GM23338 (cell line): Measurements from ENCODE around the gene RALGPS1. TPM values are rescaled to one million over a fixed set of nuclear protein-coding genes. Genes with fewer than 3 reads are reported as not detected.
A peak's percentile ranks its signal among the peaks of the same experiment; 100 is the strongest.

Experiments used
- ATAC-seq: fragments of 200-7000 bp; cut with Tn5 transposase; 3 replicates; pipeline ENCODE4 v1.9.1; 2020
- DNase-seq: peaks from one replicate; pipeline ENCODE4 v3.0.0-alpha.2; 2015; ENCODE audit warnings: low spot score
- H2AFZ ChIP-seq: fragments of 200-600 bp; sonication (generic); 2 replicates; pipeline ENCODE4 v1.8.0; 2016; ENCODE audit warnings: antibody characterized with exemption, mild to moderate bottlenecking, moderate library complexity
- H3F3A ChIP-seq: fragments of 200-600 bp; sonication (generic); replicated peaks from 2 replicates; pipeline ENCODE4 v1.8.0; 2017; ENCODE audit warnings: antibody characterized with exemption, mixed run types, low read depth
- H3K27ac ChIP-seq: fragments of 200-600 bp; sonication (generic); 2 replicates; pipeline ENCODE4 v1.6.1; 2016; ENCODE audit warnings: low read depth
- H3K27me3 ChIP-seq: fragments of 200-600 bp; sonication (generic); 2 replicates; pipeline ENCODE4 v1.8.0; 2016; ENCODE audit warnings: mild to moderate bottlenecking, mixed run types, moderate library complexity; ENCODE audit not compliant: insufficient read depth
- H3K36me3 ChIP-seq: fragments of 200-600 bp; sonication (generic); 2 replicates; pipeline ENCODE4 v1.8.0; 2016; ENCODE audit warnings: mild to moderate bottlenecking; ENCODE audit not compliant: insufficient read depth
- H3K4me1 ChIP-seq: fragments of 200-600 bp; sonication (generic); 2 replicates; pipeline ENCODE4 v1.8.0; 2016; ENCODE audit warnings: mild to moderate bottlenecking, moderate library complexity; ENCODE audit not compliant: insufficient read depth
- H3K4me2 ChIP-seq: fragments of 200-600 bp; sonication (generic); 2 replicates; pipeline ENCODE4 v1.7.1; 2017; ENCODE audit warnings: mixed run types
- H3K4me3 ChIP-seq: fragments of 200-600 bp; sonication (generic); 2 replicates; pipeline ENCODE4 v1.6.1; 2016; ENCODE audit warnings: mixed run types
- H3K79me2 ChIP-seq: fragments of 200-600 bp; sonication (generic); replicated peaks from 2 replicates; pipeline ENCODE4 v1.8.0; 2017; ENCODE audit warnings: mild to moderate bottlenecking; ENCODE audit not compliant: insufficient read depth
- H3K9me2 ChIP-seq: fragments of 200-600 bp; sonication (generic); 2 replicates; pipeline ENCODE4 v1.8.0; 2017; ENCODE audit not compliant: insufficient read depth
- H4K20me1 ChIP-seq: fragments of 200-600 bp; sonication (generic); replicated peaks from 2 replicates; pipeline ENCODE4 v1.8.0; 2017; ENCODE audit warnings: mild to moderate bottlenecking; ENCODE audit not compliant: insufficient read depth
- H3K27ac Mint-ChIP-seq: 2 replicates; pipeline ENCODE4 v1.8.0; 2020; ENCODE audit warnings: inconsistent platforms, mild to moderate bottlenecking, moderate library complexity, mixed read lengths
- H3K27me3 Mint-ChIP-seq: 3 replicates; pipeline ENCODE4 v1.8.0; 2022; ENCODE audit warnings: low read depth, mild to moderate bottlenecking, moderate library complexity, mixed read lengths, inconsistent platforms; ENCODE audit not compliant: insufficient read depth, poor library complexity
- H3K36me3 Mint-ChIP-seq: 3 replicates; pipeline ENCODE4 v1.8.0; 2021; ENCODE audit warnings: low read depth, mild to moderate bottlenecking, inconsistent platforms, moderate library complexity, mixed read lengths
- H3K4me1 Mint-ChIP-seq: 3 replicates; pipeline ENCODE4 v1.8.0; 2020; ENCODE audit warnings: mild to moderate bottlenecking, inconsistent platforms, mixed read lengths
- H3K4me3 Mint-ChIP-seq: 3 replicates; pipeline ENCODE4 v1.8.0; 2021; ENCODE audit warnings: moderate library complexity, mild to moderate bottlenecking, inconsistent platforms, mixed read lengths
- H3K9me3 Mint-ChIP-seq: 3 replicates; pipeline ENCODE4 v1.8.0; 2020; ENCODE audit warnings: moderate library complexity, mild to moderate bottlenecking, inconsistent platforms, mixed read lengths
- CTCF ChIP-seq, 2 experiments: fragments of 200-600 bp in 1 of 2; sonication (generic) in 1 of 2; conservative IDR thresholded peaks; 2 replicates each; pipeline versions ENCODE4 v1.5.1 to v1.6.1; 2016 to 2017; ENCODE audit warnings: antibody characterized with exemption in 2 of 2, low read depth in 2 of 2, mild to moderate bottlenecking in 2 of 2, moderate library complexity in 1 of 2
- EZH2 ChIP-seq: fragments of 200-600 bp; sonication (generic); IDR thresholded peaks from one replicate; pipeline ENCODE4 v1.8.0; 2017; ENCODE audit warnings: antibody characterized with exemption, mild to moderate bottlenecking, low read depth; ENCODE audit not compliant: unreplicated experiment
- EZH2phosphoT487 ChIP-seq: fragments of 200-600 bp; sonication (generic); IDR thresholded peaks from one replicate; pipeline ENCODE4 v1.8.1; 2018; ENCODE audit warnings: antibody characterized with exemption; ENCODE audit not compliant: unreplicated experiment
- POLR2AphosphoS5 ChIP-seq: IDR thresholded peaks from 2 replicates; pipeline ENCODE4 v1.6.1; 2016; ENCODE audit warnings: antibody characterized with exemption, low read depth
- ZNF462 ChIP-seq: fragments of 250-450 bp; sonication (Bioruptor Pico); IDR thresholded peaks from 2 replicates; pipeline ENCODE4 v1.5.0; 2020; ENCODE audit warnings: mild to moderate bottlenecking, moderate library complexity
- polyA plus RNA-seq: library from polyadenylated mRNA; unstranded; fragments of >200 nt; fragmentation: Nextera tagmentation; extraction: Ambion mirVana; gene quantifications from 2 replicates; pipeline ENCODE4 v1.2.1, GENCODE V29; 2016
- total RNA-seq: library from RNA; depleted of rRNA; stranded (reverse); fragments of >200 nt; shearing (Covaris generic); gene quantifications from 2 replicates; pipeline ENCODE4 v1.2.3, GENCODE V29; 2014

Gene RALGPS1
- total and polyA plus RNA-seq, 2 experiments from 2014 or later, result 18.2 to 57.1 TPM

DNA sequence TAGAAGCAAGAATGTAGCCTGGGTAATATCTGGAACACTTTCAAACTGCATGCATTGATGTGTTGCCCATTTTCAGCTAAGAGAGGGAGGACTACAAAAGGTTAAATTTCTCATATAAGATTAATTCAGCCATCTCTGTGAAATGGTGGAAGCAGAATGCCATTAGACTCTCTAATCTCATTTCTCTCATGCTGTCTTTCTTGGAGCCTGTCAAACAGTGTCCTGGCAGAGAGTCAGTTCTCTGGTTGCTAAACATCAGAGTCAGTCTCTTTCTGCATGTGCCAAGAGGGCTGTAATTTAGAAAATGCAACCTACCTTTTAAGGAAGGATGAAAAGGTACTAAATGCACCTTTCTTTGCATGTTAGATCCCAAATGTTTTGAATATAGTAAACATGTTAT, 349.1 kb downstream of the RALGPS1 start (continued):
- TF ChIP-seq CTCF (conservative IDR thresholded peaks at IDR 0.05; ENCODE audit: low read depth in 2 of 2), result no peak
- no peak for TF ChIP-seq EZH2
- no peak for TF ChIP-seq EZH2phosphoT487

DNA sequence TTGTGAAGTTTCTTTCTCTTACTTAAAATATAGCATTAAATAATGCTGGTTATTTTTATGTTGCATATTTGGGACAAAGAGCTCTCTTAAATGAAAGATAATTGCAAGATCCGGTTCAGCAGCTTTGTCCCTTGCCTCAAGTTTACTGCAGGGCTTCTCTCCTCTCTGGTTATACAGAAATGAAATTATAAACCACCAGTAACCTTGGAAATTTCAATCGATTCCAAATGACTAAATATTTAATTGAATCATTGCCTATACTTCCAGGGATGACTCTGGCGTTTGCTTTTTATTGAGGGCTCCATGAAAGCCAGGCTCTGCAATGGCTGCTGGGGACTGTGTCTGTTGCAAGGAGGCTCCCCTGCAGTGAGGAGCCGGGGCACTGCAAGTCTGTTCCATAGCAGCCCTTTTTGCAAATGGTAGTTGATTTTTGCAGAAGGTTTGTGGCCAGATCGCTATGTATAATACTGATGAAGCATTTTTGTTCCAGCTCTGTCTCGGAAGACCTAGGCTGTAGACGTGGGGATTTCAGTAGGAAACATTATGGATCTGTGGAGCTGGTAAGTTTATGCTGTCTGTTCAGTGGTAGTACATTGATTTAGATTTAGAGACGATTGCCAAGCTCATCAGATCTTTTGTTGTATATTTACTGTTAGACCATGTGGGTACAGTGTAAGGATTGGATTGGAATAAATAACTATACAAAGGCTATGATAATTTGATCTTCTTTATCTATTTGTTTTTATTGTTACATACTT, 350.1 kb downstream of the RALGPS1 start, which contains the start of gene GARNL3:
Gene GARNL3, plus strand, starts transcription at position 313 of the 758 bp plus-strand sequence. Its CDS starts 104 bp downstream, at position 417.
- Histone ChIP-seq H4K20me1 (no peaks in the 10 kb centered on the region), H3K4me1 (0 out of 2 replicates have a peak, but pooled peaks cover 11% of the 10 kb centered on the region), H3K4me2 (no peak within 1 kb of the TSS; the same call in 1 of the 2 replicates), H3K4me3 (no peak within 1 kb of the TSS), H3K79me2 (no peaks in the 10 kb centered on the region), H3K9me2 (no peaks in the 10 kb centered on the region), H3K27me3 (no peaks in the 10 kb centered on the region), H3F3A (no peaks in the 10 kb centered on the region), H3K27ac (no peak within 1 kb of the TSS), H2AFZ (no peak within 1 kb of the TSS), H3K36me3 (no peaks in the 10 kb centered on the region)
- no peaks in the 10 kb centered on the region for H3K9me3 Mint-ChIP-seq
- H3K36me3 Mint-ChIP-seq, result peaks cover 13% of the 10 kb centered on the region; the same call in 2 of the 3 replicates
- peaks cover 4% of the 10 kb centered on the region for H3K27me3 Mint-ChIP-seq
- H3K27ac Mint-ChIP-seq, result peak within 1 kb of the TSS; percentile 91
- TF ChIP-seq POLR2AphosphoS5 (no peak), ZNF462 (CRISPR knock-in tag) (no peak)
- no peak within 1 kb of the TSS for H3K4me3 Mint-ChIP-seq
- ATAC-seq, result peak; percentile 91
- H3K4me1 Mint-ChIP-seq, result peaks cover 17% of the 10 kb centered on the region
- DNase-seq, result peak; percentile 42
